ENCODE results near the gene FAM9B. TPM values are rescaled to one million over a fixed set of nuclear protein-coding genes. Genes with fewer than 3 reads are reported as not detected.
A peak's percentile ranks its signal among the peaks of the same experiment; 100 is the strongest.

Gene FAM9B
- total and polyA plus RNA-seq, 8 donors = not detected

GRCh38 chrX:8988446-8988845 lies 45.5 kb downstream of the FAM9B start:
- Histone ChIP-seq H3K4me3 (no peak overlapping the region), H3K36me3 (no peaks in the 10 kb centered on the region), H3K4me1 (no peaks in the 10 kb centered on the region), H3K27me3 (no peaks in the 10 kb centered on the region), H3K27ac (no peak overlapping the region), H3K9me3 (no peaks in the 10 kb centered on the region)
- TF ChIP-seq POLR2A (IDR thresholded peaks at IDR 0.05) (no peak), EP300 (IDR thresholded peaks at IDR 0.05) (no peak), CTCF (IDR thresholded peaks at IDR 0.05) (no peak), POLR2AphosphoS5 (IDR thresholded peaks at IDR 0.05) (no peak)
- DNase-seq = peak in 1 of 2 donors; percentile 59
- intact Hi-C loops (cut with DNase I; ENCODE audit: low total_unique reads) = no loop called here
- WGBS, 5 donors = 32 to 64% (median 33%) methylated on average over 3 to 4 of the region's 4 CpGs

- no peaks in the 10 kb centered on the region for H3K9me3 ChIP-seq
- H3K36me3 ChIP-seq = no peaks in the 10 kb centered on the region
- no peak overlapping the region for H3K4me3 ChIP-seq
- 77 to 86% (median 79%) methylated on average over 5 to 6 of the region's 6 CpGs for WGBS, 5 donors
- no peak overlapping the region for H3K27ac ChIP-seq
- TF ChIP-seq CTCF (IDR thresholded peaks at IDR 0.05) = no peak
- TF ChIP-seq EP300 (IDR thresholded peaks at IDR 0.05) = no peak
- TF ChIP-seq POLR2AphosphoS5 (IDR thresholded peaks at IDR 0.05) = no peak
- TF ChIP-seq POLR2A (IDR thresholded peaks at IDR 0.05) = no peak
- intact Hi-C loops (cut with DNase I; ENCODE audit: low total_unique reads) = no loop called here
- no peaks in the 10 kb centered on the region for H3K4me1 ChIP-seq
- peak in 1 of 2 donors; percentile 48 for DNase-seq
- H3K27me3 ChIP-seq = no peaks in the 10 kb centered on the region
Measured at GRCh38 chrX:8987672-8988250, 46.2 kb downstream of the FAM9B start.

- Histone ChIP-seq H3K36me3 (no peaks in the 10 kb centered on the region), H3K27ac (no peak overlapping the region), H3K9me3 (no peaks in the 10 kb centered on the region), H3K4me3 (no peak overlapping the region), H3K4me1 (no peaks in the 10 kb centered on the region), H3K27me3 (no peaks in the 10 kb centered on the region)
- TF ChIP-seq EP300 (IDR thresholded peaks at IDR 0.05) (no peak), CTCF (IDR thresholded peaks at IDR 0.05) (no peak), POLR2A (IDR thresholded peaks at IDR 0.05) (no peak), POLR2AphosphoS5 (IDR thresholded peaks at IDR 0.05) (no peak)
- no peak for DNase-seq
- intact Hi-C loops (cut with DNase I; ENCODE audit: low total_unique reads) = no loop called here
- WGBS, 5 donors = 66 to 81% (median 70%) methylated on average over 2 of the region's 2 CpGs
Measured at GRCh38 chrX:8984231-8984630, 49.7 kb downstream of the FAM9B start.

GRCh38 chrX:8981723-8982122 lies 52.2 kb downstream of the FAM9B start:
- H3K9me3 ChIP-seq = no peaks in the 10 kb centered on the region
- H3K4me1 ChIP-seq = no peaks in the 10 kb centered on the region
- intact Hi-C loops (cut with DNase I; ENCODE audit: low total_unique reads) = no loop called here
- 50 to 75% (median 54%) methylated on average over 1 to 2 of the region's 2 CpGs for WGBS, 5 donors
- no peak overlapping the region for H3K27ac ChIP-seq
- H3K4me3 ChIP-seq = no peak overlapping the region
- TF ChIP-seq POLR2AphosphoS5 (IDR thresholded peaks at IDR 0.05) (no peak), CTCF (IDR thresholded peaks at IDR 0.05) (no peak), EP300 (IDR thresholded peaks at IDR 0.05) (no peak), POLR2A (IDR thresholded peaks at IDR 0.05) (no peak)
- H3K36me3 ChIP-seq = no peaks in the 10 kb centered on the region
- no peaks in the 10 kb centered on the region for H3K27me3 ChIP-seq
- no peak for DNase-seq

Data from stomach (tissue), 9 donors.